IMR-90 (cell line): ENCODE results near the gene RTF1. TPM values are rescaled to one million over a fixed set of nuclear protein-coding genes. Genes with fewer than 3 reads are reported as not detected.

Source experiments
- ATAC-seq: fragments of 200-7000 bp; cut with Tn5 transposase; 2 replicates; pipeline ENCODE4 v1.9.1; 2020; ENCODE audit warnings: low read depth, mild to moderate bottlenecking, moderate library complexity
- BruUV-seq: library from RNA; stranded (reverse); fragments of 400-500 nt; replicated peaks from 2 replicates; lab custom pipeline; 2021; lab: Mats Ljungman, UMichigan
- CTCF ChIA-PET: fragments of 300-600 bp; formaldehyde crosslinking; extraction: SDS; loops from one replicate; lab custom pipeline; 2021; ENCODE audit warnings: antibody characterized with exemption; lab: Yijun Ruan, JAX
- POLR2A ChIA-PET: fragments of 300-600 bp; sonication (Branson Sonifier 250); formaldehyde crosslinking; loops from one replicate; lab custom pipeline; 2022; ENCODE audit warnings: antibody characterized with exemption; ENCODE audit not compliant: unreplicated experiment; lab: Charles Lee
- DNase-seq: peaks from one replicate; pipeline ENCODE4 v3.0.0; 2013
- H2AFZ ChIP-seq: replicated peaks from 2 replicates; pipeline ENCODE3; 2013; ENCODE audit warnings: low read length, mild to moderate bottlenecking; ENCODE audit not compliant: poor library complexity
- H2AK5ac ChIP-seq: 2 replicates; pipeline ENCODE4 v1.6.1; 2013; ENCODE audit warnings: low read depth, low read length, inconsistent platforms
- H2AK9ac ChIP-seq: replicated peaks from 2 replicates; pipeline ENCODE3; 2013; ENCODE audit warnings: mild to moderate bottlenecking, low read depth, low read length, moderate library complexity; ENCODE audit not compliant: poor library complexity
- H2BK120ac ChIP-seq: 2 replicates; pipeline ENCODE4 v1.6.1; 2013; ENCODE audit warnings: low read depth, low read length, inconsistent platforms
- H2BK15ac ChIP-seq: 3 replicates; pipeline ENCODE4 v1.6.1; 2013; ENCODE audit warnings: low read depth, low read length, inconsistent platforms
- H2BK20ac ChIP-seq: 2 replicates; pipeline ENCODE4 v1.6.1; 2013; ENCODE audit warnings: low read depth, mild to moderate bottlenecking, inconsistent platforms, low read length, moderate library complexity
- H2BK5ac ChIP-seq: 2 replicates; pipeline ENCODE4 v1.6.1; 2013; ENCODE audit warnings: mild to moderate bottlenecking, low read depth, low read length, inconsistent platforms; ENCODE audit not compliant: poor library complexity, severe bottlenecking
- H3K14ac ChIP-seq: replicated peaks from 2 replicates; pipeline ENCODE4 v1.6.1; 2013; ENCODE audit warnings: low read depth, low read length, inconsistent platforms
- H3K18ac ChIP-seq: 2 replicates; pipeline ENCODE4 v1.6.1; 2013; ENCODE audit warnings: low read depth, low read length, control low read depth
- H3K23ac ChIP-seq: 2 replicates; pipeline ENCODE4 v1.6.1; 2013; ENCODE audit warnings: low read depth, low read length, inconsistent platforms
- H3K27ac ChIP-seq: 2 replicates; pipeline ENCODE4 v1.5.1; 2013; ENCODE audit warnings: mild to moderate bottlenecking, control low read depth, low read length; ENCODE audit not compliant: insufficient read depth
- H3K27me3 ChIP-seq: 2 replicates; pipeline ENCODE4 v1.6.1; 2013; ENCODE audit warnings: low read length; ENCODE audit not compliant: control insufficient read depth, insufficient read depth
- H3K36me3 ChIP-seq: 2 replicates; pipeline ENCODE4 v1.6.1; 2013; ENCODE audit warnings: low read length, mixed read lengths; ENCODE audit not compliant: control insufficient read depth, insufficient read depth
- H3K4ac ChIP-seq: 2 replicates; pipeline ENCODE4 v1.6.1; 2013; ENCODE audit warnings: low read depth, low read length, inconsistent platforms
- H3K4me1 ChIP-seq: 2 replicates; pipeline ENCODE4 v1.6.1; 2013; ENCODE audit warnings: low read length, mixed read lengths; ENCODE audit not compliant: control insufficient read depth, insufficient read depth
- H3K4me2 ChIP-seq: 2 replicates; pipeline ENCODE4 v1.6.1; 2013; ENCODE audit warnings: low read depth, mild to moderate bottlenecking, control low read depth, low read length, moderate library complexity
- H3K4me3 ChIP-seq: 2 replicates; pipeline ENCODE4 v1.5.1; 2013; ENCODE audit warnings: low read depth, mild to moderate bottlenecking, control low read depth, low read length, moderate library complexity; ENCODE audit not compliant: insufficient read depth
- H3K56ac ChIP-seq: 2 replicates; pipeline ENCODE4 v1.6.1; 2013; ENCODE audit warnings: low read length, inconsistent platforms; ENCODE audit not compliant: insufficient read depth; ENCODE audit errors: extremely low read depth
- H3K79me1 ChIP-seq, 2 experiments: 2 replicates each; pipeline ENCODE4 v1.6.1; 2013; ENCODE audit warnings: low read length in 2 of 2, inconsistent platforms in 1 of 2, low read depth in 1 of 2
- H3K9ac ChIP-seq: 2 replicates; pipeline ENCODE4 v1.6.1; 2013; ENCODE audit warnings: low read depth, low read length, control low read depth
- H3K9me1 ChIP-seq: 2 replicates; pipeline ENCODE4 v1.6.1; 2013; ENCODE audit warnings: low read length, inconsistent platforms; ENCODE audit not compliant: insufficient read depth
- H3K9me3 ChIP-seq: 2 replicates; pipeline ENCODE4 v1.6.1; 2013; ENCODE audit warnings: low read length; ENCODE audit not compliant: control insufficient read depth, insufficient read depth
- H4K20me1 ChIP-seq: 2 replicates; pipeline ENCODE4 v1.6.1; 2013; ENCODE audit warnings: low read length, inconsistent platforms; ENCODE audit not compliant: insufficient read depth
- H4K5ac ChIP-seq: 2 replicates; pipeline ENCODE4 v1.6.1; 2013; ENCODE audit warnings: mild to moderate bottlenecking, low read depth, low read length, control low read depth
- H4K8ac ChIP-seq, 2 experiments: 2 replicates each; pipeline ENCODE4 v1.6.1; 2013; ENCODE audit warnings: low read depth in 2 of 2, low read length in 2 of 2, control low read depth in 1 of 2, inconsistent platforms in 1 of 2
- H4K91ac ChIP-seq: 2 replicates; pipeline ENCODE4 v1.6.1; 2013; ENCODE audit warnings: low read depth, low read length, inconsistent platforms; ENCODE audit not compliant: insufficient read depth
- BHLHE40 ChIP-seq: fragments of 150-350 bp; IDR thresholded peaks from 2 replicates; pipeline ENCODE4 v1.6.1; 2016; ENCODE audit warnings: mild to moderate bottlenecking, low read depth, low read length
- CEBPB ChIP-seq: IDR thresholded peaks from 2 replicates; pipeline ENCODE4 v1.6.1; 2012; ENCODE audit warnings: low read depth, low read length, improper control_type of control experiment
- CHD1 ChIP-seq: IDR thresholded peaks from 2 replicates; pipeline ENCODE4 v1.6.1; 2012; ENCODE audit warnings: low read depth, low read length, improper control_type of control experiment
- FOS ChIP-seq: fragments of 150-350 bp; IDR thresholded peaks from 2 replicates; pipeline ENCODE4 v1.6.1; 2016; ENCODE audit warnings: low read depth, low read length
- MAFK ChIP-seq: IDR thresholded peaks from 2 replicates; pipeline ENCODE4 v1.6.1; 2012; ENCODE audit warnings: low read depth, low read length, improper control_type of control experiment
- MAZ ChIP-seq: IDR thresholded peaks from 2 replicates; pipeline ENCODE4 v1.6.1; 2012; ENCODE audit warnings: low read depth, mild to moderate bottlenecking, low read length, improper control_type of control experiment, moderate library complexity, borderline replicate concordance
- MXI1 ChIP-seq: IDR thresholded peaks from 2 replicates; pipeline ENCODE4 v1.6.1; 2012; ENCODE audit warnings: low read depth, mild to moderate bottlenecking, low read length, moderate library complexity, borderline replicate concordance
- NFE2L2 ChIP-seq: fragments of 150-350 bp; IDR thresholded peaks from 2 replicates; pipeline ENCODE4 v1.6.1; 2016; ENCODE audit warnings: low read depth, mild to moderate bottlenecking, low read length
- POLR2A ChIP-seq: IDR thresholded peaks from 2 replicates; pipeline ENCODE4 v1.6.1; 2012; ENCODE audit warnings: mild to moderate bottlenecking, low read depth, low read length
- RAD21 ChIP-seq: IDR thresholded peaks from 2 replicates; pipeline ENCODE4 v1.6.1; 2012; ENCODE audit warnings: low read length, improper control_type of control experiment
- RCOR1 ChIP-seq: IDR thresholded peaks from 2 replicates; pipeline ENCODE4 v1.6.1; 2012; ENCODE audit warnings: mild to moderate bottlenecking, low read length, improper control_type of control experiment; ENCODE audit not compliant: insufficient replicate concordance
- RFX5 ChIP-seq: IDR thresholded peaks from 2 replicates; pipeline ENCODE4 v1.8.0; 2012; ENCODE audit warnings: low read depth, mild to moderate bottlenecking, low read length, moderate library complexity
- SMC3 ChIP-seq: fragments of 150-350 bp; IDR thresholded peaks from 2 replicates; pipeline ENCODE4 v1.6.1; 2016; ENCODE audit warnings: low read depth, mild to moderate bottlenecking, antibody characterized with exemption, low read length, moderate library complexity
- USF2 ChIP-seq: fragments of 150-350 bp; IDR thresholded peaks from 2 replicates; pipeline ENCODE4 v1.6.1; 2017; ENCODE audit warnings: mild to moderate bottlenecking, antibody characterized with exemption, low read length, low read depth
- WGBS, 2 experiments: methylation state at CpG; one replicate each; pipeline versions ENCODE4 v1.1.5 to v1.1.7; 2013; ENCODE audit warnings: missing lambda C conversion rate in 2 of 2; ENCODE audit not compliant: insufficient read length in 1 of 2; ENCODE audit errors: extremely low coverage in 2 of 2; 5-methylcytosine and 5-hydroxymethylcytosine counted together
- dilution Hi-C: fragments of 300-500 bp; cut with HindIII; formaldehyde crosslinking; loops from one replicate; pipeline ENCODE4 v1.14.3; 2018; ENCODE audit warnings: low sequenced_read_pairs; ENCODE audit not compliant: unreplicated experiment
- in situ Hi-C: fragments of 300-500 bp; cut with MboI; formaldehyde crosslinking; loops from 3 replicates; pipeline ENCODE4 v1.14.3; 2019; ENCODE audit warnings: low sequenced_read_pairs, inconsistent platforms, mixed read lengths
- intact Hi-C: fragments of 100-400 bp; cut with micrococcal nuclease; formaldehyde crosslinking; loops from 2 replicates; pipeline ENCODE4 v1.10.0; 2022
- polyA plus RNA-seq, 3 experiments: library from polyadenylated mRNA; depleted of rRNA; stranded (reverse); fragments of >200 nt; gene quantifications; 2 replicates each; pipeline ENCODE4 v1.2.3, GENCODE V29; 2012; ENCODE audit warnings: low replicate concordance in 1 of 3
- total RNA-seq: library from RNA; depleted of rRNA; stranded (reverse); fragments of >200 nt; gene quantifications from 2 replicates; pipeline ENCODE4 v1.2.3, GENCODE V29; 2012
- TF ChIP-seq, protein P1 (sequence below): fragments of 150-350 bp; IDR thresholded peaks from 2 replicates; pipeline ENCODE4 v1.6.1; 2016; ENCODE audit warnings: low read depth, mild to moderate bottlenecking, low read length, moderate library complexity, borderline replicate concordance
- TF ChIP-seq, protein P2 (sequence below): conservative IDR thresholded peaks from 2 replicates; pipeline ENCODE4 v1.5.1; 2012; ENCODE audit warnings: mild to moderate bottlenecking, low read depth, low read length, improper control_type of control experiment

The RTF1 gene
- total and polyA plus RNA-seq, 2 of the 4 experiments (the other 2 are of a cell fraction): 15.1 to 24.3 TPM

GRCh38 chr15:41480396-41481140, 63.7 kb downstream of the RTF1 start:
- ChIA-PET CTCF (no interaction called here), POLR2A (no interaction called here)
- Histone ChIP-seq H3K36me3 (peaks cover 47% of the 10 kb centered on the region), H3K18ac (no peak overlapping the region), H2AK5ac (no peak overlapping the region; the same call in 1 of the 2 replicates), H2BK20ac (no peak overlapping the region), H2AK9ac (no peak overlapping the region), H3K23ac (no peak overlapping the region), H4K20me1 (no peaks in the 10 kb centered on the region), H2BK120ac (no peak overlapping the region), H3K56ac (no peak overlapping the region), H3K27ac (no peak overlapping the region), H3K4me3 (no peak overlapping the region), H2BK5ac (no peak overlapping the region), H3K14ac (no peak overlapping the region), H4K91ac (no peak overlapping the region), H4K5ac (no peak overlapping the region), H2BK15ac (no peak overlapping the region), H3K27me3 (no peaks in the 10 kb centered on the region), H4K8ac (no peak overlapping the region), H3K79me1 (peaks cover 4 to 19% of the 10 kb centered on the region in 2 experiments; a peak in 2 of 4 replicates), H3K4me1 (peaks cover 2% of the 10 kb centered on the region), H3K4ac (no peak overlapping the region), H3K9ac (no peak overlapping the region), H3K9me1 (peaks cover 28% of the 10 kb centered on the region), H3K9me3 (no peaks in the 10 kb centered on the region), H2AFZ (no peak overlapping the region), H3K4me2 (no peak overlapping the region)
- no peak for TF ChIP-seq SMC3
- TF ChIP-seq, protein P1, sequence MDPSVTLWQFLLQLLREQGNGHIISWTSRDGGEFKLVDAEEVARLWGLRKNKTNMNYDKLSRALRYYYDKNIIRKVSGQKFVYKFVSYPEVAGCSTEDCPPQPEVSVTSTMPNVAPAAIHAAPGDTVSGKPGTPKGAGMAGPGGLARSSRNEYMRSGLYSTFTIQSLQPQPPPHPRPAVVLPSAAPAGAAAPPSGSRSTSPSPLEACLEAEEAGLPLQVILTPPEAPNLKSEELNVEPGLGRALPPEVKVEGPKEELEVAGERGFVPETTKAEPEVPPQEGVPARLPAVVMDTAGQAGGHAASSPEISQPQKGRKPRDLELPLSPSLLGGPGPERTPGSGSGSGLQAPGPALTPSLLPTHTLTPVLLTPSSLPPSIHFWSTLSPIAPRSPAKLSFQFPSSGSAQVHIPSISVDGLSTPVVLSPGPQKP: no peak
- no peak for TF ChIP-seq MAZ
- TF ChIP-seq RCOR1: no peak
- no peak for TF ChIP-seq CHD1
- no peak for TF ChIP-seq MXI1
- TF ChIP-seq FOS: no peak
- TF ChIP-seq MAFK: no peak
- TF ChIP-seq CEBPB: no peak
- no peak for TF ChIP-seq NFE2L2
- no peak for TF ChIP-seq USF2
- TF ChIP-seq RAD21: no peak
- no peak for TF ChIP-seq RFX5
- TF ChIP-seq, protein P2, sequence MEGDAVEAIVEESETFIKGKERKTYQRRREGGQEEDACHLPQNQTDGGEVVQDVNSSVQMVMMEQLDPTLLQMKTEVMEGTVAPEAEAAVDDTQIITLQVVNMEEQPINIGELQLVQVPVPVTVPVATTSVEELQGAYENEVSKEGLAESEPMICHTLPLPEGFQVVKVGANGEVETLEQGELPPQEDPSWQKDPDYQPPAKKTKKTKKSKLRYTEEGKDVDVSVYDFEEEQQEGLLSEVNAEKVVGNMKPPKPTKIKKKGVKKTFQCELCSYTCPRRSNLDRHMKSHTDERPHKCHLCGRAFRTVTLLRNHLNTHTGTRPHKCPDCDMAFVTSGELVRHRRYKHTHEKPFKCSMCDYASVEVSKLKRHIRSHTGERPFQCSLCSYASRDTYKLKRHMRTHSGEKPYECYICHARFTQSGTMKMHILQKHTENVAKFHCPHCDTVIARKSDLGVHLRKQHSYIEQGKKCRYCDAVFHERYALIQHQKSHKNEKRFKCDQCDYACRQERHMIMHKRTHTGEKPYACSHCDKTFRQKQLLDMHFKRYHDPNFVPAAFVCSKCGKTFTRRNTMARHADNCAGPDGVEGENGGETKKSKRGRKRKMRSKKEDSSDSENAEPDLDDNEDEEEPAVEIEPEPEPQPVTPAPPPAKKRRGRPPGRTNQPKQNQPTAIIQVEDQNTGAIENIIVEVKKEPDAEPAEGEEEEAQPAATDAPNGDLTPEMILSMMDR: no peak
- no peak for TF ChIP-seq BHLHE40
- TF ChIP-seq POLR2A: no peak
- WGBS, 2 experiments: 100% methylated on average over 1 of the region's 12 CpGs; no CpG with 5 or more reads in 1 of the 2 experiments
- intact Hi-C loops (no loop called here), in situ Hi-C loops (no loop called here), dilution Hi-C loops (no loop called here)
- ATAC-seq (no peak), DNase-seq (no peak)
- BruUV-seq: no TSS peak
